Ammon's horn (tissue), 1 donor: ENCODE data around the gene FBXO21.
"Not testable (repeated sequence)": the region's sequence is repeated elsewhere in the genome, so short reads cannot be mapped to it uniquely, and the experiment has no call there.

ENCODE experiments used
- DNase-seq: peaks from one replicate; pipeline ENCODE4 v3.0.0-alpha.2; 2016; ENCODE audit warnings: low spot score

Gene FBXO21

GRCh38 chr12:117134721-117135120, 55.5 kb downstream of the FBXO21 start:
- no peak for DNase-seq

DNA sequence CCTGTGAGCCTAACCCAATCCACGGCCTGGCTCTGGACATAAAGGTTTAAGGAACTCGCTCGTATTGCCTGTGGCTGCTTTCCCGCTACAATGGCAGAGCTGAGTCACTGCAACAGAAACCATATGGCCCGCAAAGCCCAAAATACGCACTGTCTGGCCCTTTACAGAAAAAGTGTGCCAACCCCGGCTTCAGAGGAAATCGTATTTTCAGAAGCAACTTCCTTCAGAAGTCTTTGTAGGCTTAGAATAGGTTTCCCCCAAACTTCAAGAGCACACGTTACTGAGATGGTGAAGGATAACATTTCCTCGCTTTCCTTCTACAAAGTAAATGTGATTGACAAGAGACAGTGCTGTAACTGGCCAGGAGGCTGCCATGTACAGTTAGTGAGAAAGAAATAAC, 56.2 kb downstream of the FBXO21 start:
- DNase-seq, result no peak

GRCh38 chr12:117130801-117131200, 59.5 kb downstream of the FBXO21 start:
- DNase-seq, result no peak

DNA sequence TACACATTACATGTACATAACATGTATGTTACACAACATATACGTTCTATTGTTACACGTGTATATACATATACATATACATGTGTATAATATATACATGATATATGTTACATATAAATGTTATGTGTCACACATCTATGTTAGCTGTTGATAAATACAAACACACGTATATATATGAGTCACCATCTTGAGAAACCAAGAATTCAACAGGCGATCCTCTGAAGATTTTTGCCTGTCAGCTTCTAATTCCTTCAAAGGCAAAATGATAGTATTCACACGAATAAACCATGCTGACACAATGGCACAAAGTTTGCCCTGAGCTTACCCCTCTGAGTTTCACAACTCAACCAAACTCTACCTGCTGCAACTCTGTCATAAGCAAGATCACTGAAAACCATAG, 60.9 kb downstream of the FBXO21 start:
- no peak for DNase-seq

- no peak for DNase-seq
These were observed 62.1 kb downstream of the FBXO21 start for GRCh38 chr12:117127933-117128823.

DNA sequence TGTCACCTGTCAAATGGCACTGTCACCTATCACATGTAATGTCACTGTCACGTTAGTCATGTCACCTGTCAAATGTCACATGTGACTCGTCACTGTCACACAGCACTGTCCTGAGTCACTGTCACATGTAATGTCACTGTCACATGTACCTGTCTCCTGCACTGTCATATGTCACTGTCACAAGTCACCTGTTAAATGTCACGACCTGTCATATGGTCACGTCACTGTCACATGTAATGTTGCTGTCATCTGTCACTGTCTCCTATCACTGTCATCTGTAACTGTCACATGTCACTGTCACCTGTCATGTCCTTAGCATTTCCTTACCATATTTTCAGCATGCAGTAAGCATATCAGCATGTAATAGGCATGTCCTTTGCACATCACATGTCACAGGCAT, 63.9 kb downstream of the FBXO21 start:
- DNase-seq, result no peak

- DNase-seq, result no peak
These were observed 64.5 kb downstream of the FBXO21 start for GRCh38 chr12:117125767-117126166.

GRCh38 chr12:117125272-117125613, 65.0 kb downstream of the FBXO21 start:
- DNase-seq, result peak; percentile 81

GRCh38 chr12:117124421-117125271, 65.6 kb downstream of the FBXO21 start:
- DNase-seq, result peak; percentile 34

- no peak for DNase-seq
These were observed 68.8 kb downstream of the FBXO21 start for GRCh38 chr12:117121441-117121840.

- no peak for DNase-seq
These were observed 69.5 kb downstream of the FBXO21 start for GRCh38 chr12:117120787-117121186.

GRCh38 chr12:117119592-117120198, 70.6 kb downstream of the FBXO21 start:
- DNase-seq, result peak; percentile 34

DNA sequence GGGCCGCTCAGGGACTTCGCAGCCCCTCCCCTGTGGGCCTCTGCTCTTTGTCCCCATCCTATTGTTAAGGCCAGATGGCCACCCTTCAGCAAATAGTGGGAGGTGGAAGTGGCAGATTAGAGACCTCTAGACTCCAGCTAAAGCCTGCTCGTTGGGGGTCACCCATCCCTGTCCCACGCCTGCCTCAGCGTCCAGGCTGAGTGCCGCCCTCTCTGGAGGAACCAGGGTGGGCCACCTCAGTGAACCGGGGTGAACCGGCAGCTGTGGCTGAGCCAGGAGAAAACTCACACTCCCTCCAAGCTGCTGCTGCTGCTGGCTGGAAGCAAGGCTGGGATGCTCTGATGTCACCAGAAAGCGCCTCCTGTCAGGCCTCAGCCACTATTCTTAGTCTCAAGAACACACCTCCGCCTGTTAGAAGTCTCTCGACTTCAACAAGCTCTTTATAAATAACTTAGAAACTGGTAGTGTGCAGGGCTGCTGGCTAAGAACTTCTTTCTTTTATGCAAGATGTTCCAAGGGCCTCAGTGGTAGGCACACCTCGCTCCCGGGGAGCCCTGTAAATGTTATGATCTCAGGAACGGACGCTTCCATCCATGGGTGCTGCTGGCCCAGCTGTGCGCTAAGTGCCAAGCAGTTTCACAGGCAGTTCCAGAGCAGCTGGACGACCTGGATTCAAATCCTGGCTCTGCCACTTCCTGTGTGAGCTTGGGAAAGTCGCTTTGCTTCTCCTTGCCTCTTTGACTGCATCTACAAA, 71.3 kb downstream of the FBXO21 start:
- DNase-seq, result no peak

DNA sequence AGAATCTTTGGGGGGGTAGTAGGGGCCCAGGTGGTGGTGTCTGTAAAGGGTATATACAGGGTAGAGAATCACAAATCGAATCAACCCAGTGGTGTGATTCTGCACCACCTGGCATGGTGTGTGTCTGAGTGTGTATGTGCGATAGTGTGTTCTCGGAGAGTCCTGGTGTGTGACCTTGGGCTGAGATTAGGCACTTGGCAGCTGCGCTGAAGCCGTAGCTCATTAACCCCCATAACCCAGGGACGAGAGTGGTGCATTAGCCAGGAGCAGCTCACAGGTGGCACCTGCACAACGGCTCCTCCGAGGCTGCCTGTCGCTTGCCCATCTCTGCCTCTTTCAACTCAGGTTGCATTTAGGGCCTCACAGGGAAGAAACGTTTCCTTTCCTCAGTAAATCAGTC, 75.5 kb downstream of the FBXO21 start:
- no peak for DNase-seq

- no peak for DNase-seq
These were observed 77.0 kb downstream of the FBXO21 start for GRCh38 chr12:117113231-117113630.

DNA sequence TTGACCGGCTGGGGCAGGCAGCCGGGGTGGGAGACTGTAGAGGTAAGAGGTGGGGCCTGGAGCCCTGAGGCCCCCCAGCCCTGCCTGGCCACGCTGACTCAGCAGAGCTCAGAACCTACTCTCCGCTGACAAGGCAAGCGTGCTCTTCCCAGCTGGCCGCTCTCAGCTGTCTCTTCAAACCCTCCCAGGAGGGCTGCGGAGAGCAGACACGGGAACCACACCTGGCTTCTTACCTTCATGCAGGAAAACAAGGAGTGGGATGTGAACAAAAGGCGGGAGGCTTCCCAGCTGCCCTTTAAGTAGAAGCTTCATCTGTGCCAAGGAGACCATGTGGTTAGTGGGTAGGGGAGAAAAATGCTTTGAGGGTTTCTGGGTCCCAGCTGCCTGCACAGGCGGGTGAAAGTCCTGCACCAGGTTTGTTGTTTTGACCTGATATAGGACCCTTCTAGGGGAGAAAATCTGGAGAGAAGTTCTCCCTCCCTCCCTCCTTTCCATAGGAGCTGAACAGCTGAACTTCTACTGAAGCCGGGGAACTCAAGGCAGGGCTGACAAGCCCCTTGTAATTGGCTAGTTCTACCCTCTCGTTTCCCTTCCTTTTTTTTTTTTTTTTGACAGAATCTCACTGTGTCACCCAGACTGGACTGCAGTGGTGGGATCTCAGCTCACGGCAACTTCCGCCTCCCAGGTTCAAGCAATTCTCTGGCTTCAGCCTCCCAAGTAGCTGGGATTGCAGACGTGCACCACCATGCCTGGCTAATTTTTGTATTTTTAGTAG, 78.3 kb downstream of the FBXO21 start:
- DNase-seq, result no peak

GRCh38 chr12:117111386-117111785, 78.9 kb downstream of the FBXO21 start:
- no peak for DNase-seq

GRCh38 chr12:117109943-117110635, 80.2 kb downstream of the FBXO21 start:
- no peak for DNase-seq

- no peak for DNase-seq
These were observed 84.4 kb downstream of the FBXO21 start for GRCh38 chr12:117105902-117106301.

DNA sequence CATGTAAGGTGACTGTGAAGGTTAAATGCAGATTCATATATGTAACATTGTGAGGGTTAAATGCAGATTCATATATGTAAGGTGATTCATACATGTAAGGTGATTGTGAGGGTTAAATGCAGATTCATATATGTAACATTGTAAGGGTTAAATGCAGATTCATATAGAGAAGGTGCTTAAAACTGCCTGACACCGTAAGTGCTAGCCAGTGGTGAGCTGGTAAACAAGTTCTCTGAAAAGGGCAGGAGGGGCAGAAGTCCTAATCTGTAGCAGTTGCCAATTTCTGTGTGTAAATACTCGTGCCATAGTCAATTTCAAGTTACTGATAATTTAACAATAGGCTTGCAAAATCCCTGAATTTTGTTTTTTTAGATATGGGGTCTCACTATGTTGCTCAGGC, 86.3 kb downstream of the FBXO21 start:
- DNase-seq, result not testable (repeated sequence)

- no peak for DNase-seq
These were observed 87.5 kb downstream of the FBXO21 start for GRCh38 chr12:117102800-117103181.
